ENCODE measurements around the gene PIGC.

- no peak for TF ChIP-seq CTCF (IDR thresholded peaks at IDR 0.05)
- no peak for TF ChIP-seq POLR2A (IDR thresholded peaks at IDR 0.05)
- TF ChIP-seq POLR2AphosphoS5 (IDR thresholded peaks at IDR 0.05) = no peak
Observed at GRCh38 chr1:172466795-172467407, 23.0 kb upstream of the PIGC start.

All from gastroesophageal sphincter (tissue), 3 donors.